Loucy (cell line): Measurements from ENCODE around the gene TRMT44.

Experiments used
- EZH2phosphoT487 ChIP-seq: fragments of 200-600 bp; IDR thresholded peaks from 2 replicates; pipeline ENCODE4 v1.6.1; 2018; ENCODE audit warnings: antibody characterized with exemption, mild to moderate bottlenecking, moderate library complexity, borderline replicate concordance
- TF ChIP-seq, protein P1 (sequence below): fragments of 200-600 bp; sonication (generic); conservative IDR thresholded peaks from 2 replicates; pipeline ENCODE4 v1.5.1; 2014; ENCODE audit warnings: mild to moderate bottlenecking, antibody characterized with exemption, low read length

- TF ChIP-seq, protein P1, sequence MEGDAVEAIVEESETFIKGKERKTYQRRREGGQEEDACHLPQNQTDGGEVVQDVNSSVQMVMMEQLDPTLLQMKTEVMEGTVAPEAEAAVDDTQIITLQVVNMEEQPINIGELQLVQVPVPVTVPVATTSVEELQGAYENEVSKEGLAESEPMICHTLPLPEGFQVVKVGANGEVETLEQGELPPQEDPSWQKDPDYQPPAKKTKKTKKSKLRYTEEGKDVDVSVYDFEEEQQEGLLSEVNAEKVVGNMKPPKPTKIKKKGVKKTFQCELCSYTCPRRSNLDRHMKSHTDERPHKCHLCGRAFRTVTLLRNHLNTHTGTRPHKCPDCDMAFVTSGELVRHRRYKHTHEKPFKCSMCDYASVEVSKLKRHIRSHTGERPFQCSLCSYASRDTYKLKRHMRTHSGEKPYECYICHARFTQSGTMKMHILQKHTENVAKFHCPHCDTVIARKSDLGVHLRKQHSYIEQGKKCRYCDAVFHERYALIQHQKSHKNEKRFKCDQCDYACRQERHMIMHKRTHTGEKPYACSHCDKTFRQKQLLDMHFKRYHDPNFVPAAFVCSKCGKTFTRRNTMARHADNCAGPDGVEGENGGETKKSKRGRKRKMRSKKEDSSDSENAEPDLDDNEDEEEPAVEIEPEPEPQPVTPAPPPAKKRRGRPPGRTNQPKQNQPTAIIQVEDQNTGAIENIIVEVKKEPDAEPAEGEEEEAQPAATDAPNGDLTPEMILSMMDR = no peak
- no peak for TF ChIP-seq EZH2phosphoT487
Observed at GRCh38 chr4:8409264-8410065, 31.1 kb upstream of the TRMT44 start.
